Hematopoietic multipotent progenitor cell treated with erythropoietin and hydrocortisone succinate and interleukin-3 and kit ligand, for 4 days (in vitro differentiated cells): ENCODE measurements around the gene CD63.
A peak's percentile ranks its signal among the peaks of the same experiment; 100 is the strongest.

Experiments
- DNase-seq: peaks from one replicate; pipeline ENCODE4 v3.0.0-alpha.2; 2015

The CD63 gene

GRCh38 chr12:55703901-55704761, 24.7 kb downstream of the CD63 start:
- DNase-seq = no peak

- DNase-seq = peak; percentile 30
These were observed 25.5 kb downstream of the CD63 start for GRCh38 chr12:55703288-55703687.

GRCh38 chr12:55702861-55703260, 25.9 kb downstream of the CD63 start:
- DNase-seq = no peak

GRCh38 chr12:55700255-55701018, 28.4 kb downstream of the CD63 start:
- peak; percentile 39 for DNase-seq

- no peak for DNase-seq
These were observed 29.2 kb downstream of the CD63 start for GRCh38 chr12:55699471-55700055.

GRCh38 chr12:55698965-55699364, 29.8 kb downstream of the CD63 start:
- DNase-seq = no peak

GRCh38 chr12:55698241-55698955, 30.4 kb downstream of the CD63 start:
- DNase-seq = no peak

GRCh38 chr12:55697686-55698085, 31.1 kb downstream of the CD63 start:
- DNase-seq = no peak

- no peak for DNase-seq
These were observed 31.9 kb downstream of the CD63 start for GRCh38 chr12:55696796-55697462.

GRCh38 chr12:55696141-55696540, 32.7 kb downstream of the CD63 start:
- DNase-seq = no peak

- peak; percentile 27 for DNase-seq
These were observed 33.5 kb downstream of the CD63 start for GRCh38 chr12:55695349-55695748.

GRCh38 chr12:55694651-55695050, 34.2 kb downstream of the CD63 start:
- DNase-seq = no peak

- no peak for DNase-seq
These were observed 34.7 kb downstream of the CD63 start for GRCh38 chr12:55694188-55694515.

- DNase-seq = no peak
These were observed 35.3 kb downstream of the CD63 start for GRCh38 chr12:55693323-55694187.

- DNase-seq = no peak
These were observed 36.0 kb downstream of the CD63 start for GRCh38 chr12:55692631-55693322.

GRCh38 chr12:55688716-55689655, 39.8 kb downstream of the CD63 start:
- DNase-seq = no peak

GRCh38 chr12:55687746-55688145, 41.1 kb downstream of the CD63 start:
- no peak for DNase-seq

GRCh38 chr12:55686366-55687010, 42.3 kb downstream of the CD63 start:
- DNase-seq = no peak

GRCh38 chr12:55685671-55686070, 43.1 kb downstream of the CD63 start:
- DNase-seq = no peak
